NCI-H510A (cell line): ENCODE measurements around the gene RAB28.

Experiments used
- DNase-seq: peaks from one replicate; lab custom pipeline; 2025; lab: John Stamatoyannopoulos, UW

RAB28 gene

DNA sequence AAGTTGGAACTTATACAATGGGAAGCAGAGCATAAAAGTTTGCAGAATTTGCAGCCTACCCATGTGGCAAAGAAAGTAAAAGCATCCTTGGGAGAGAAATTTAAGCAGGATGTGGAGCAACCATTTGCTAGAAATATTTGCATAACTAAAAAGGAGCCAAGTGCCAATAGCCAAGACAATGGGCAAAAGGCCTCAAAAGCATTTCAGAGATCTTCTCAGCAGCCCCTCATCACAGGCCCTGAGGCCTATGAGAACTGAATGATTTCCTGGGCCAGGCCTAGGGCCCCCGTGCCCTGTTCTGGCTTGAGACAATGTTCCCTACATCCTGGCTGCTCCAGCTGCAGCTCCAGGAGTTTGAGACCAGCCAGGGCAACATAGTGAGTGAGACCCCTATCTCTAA, 25.3 kb upstream of the RAB28 start:
- DNase-seq, result no peak

DNA sequence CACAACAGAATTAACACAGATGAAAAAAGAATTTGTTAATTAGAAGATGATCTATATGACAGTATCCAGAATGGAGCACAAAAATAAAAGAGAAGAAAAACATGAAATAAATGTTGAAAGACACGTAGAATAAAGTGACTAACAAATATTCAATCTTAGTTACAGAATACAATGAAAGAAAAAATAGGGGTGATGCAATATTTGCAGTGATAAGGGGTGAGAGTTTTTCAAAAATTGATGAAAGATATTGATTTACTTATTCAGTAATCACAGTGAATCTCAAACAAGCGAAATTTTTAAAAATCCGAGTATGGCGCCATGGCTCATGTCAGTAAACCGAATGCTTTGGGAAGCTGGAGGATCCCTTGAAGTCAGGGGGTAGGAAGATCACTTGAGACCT, 20.2 kb upstream of the RAB28 start:
- no peak for DNase-seq

DNA sequence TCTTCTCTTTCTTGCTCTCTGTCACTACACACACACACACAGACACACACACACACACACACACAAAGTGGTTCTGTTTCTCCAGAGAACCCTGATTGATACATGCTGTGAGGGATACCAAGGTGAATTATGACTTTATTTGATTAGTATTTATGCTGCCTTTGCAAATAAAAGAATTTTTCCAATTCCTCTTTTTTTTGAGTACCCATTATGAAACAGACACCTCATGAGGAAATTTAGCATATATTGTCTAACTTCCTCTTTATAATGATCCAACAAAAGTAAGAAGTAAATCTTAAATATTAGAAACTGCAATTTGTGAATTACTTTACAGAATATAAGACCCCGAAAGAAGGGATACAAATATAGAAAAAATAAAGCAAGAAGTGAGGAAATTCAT, 14.3 kb upstream of the RAB28 start:
- no peak for DNase-seq

DNA sequence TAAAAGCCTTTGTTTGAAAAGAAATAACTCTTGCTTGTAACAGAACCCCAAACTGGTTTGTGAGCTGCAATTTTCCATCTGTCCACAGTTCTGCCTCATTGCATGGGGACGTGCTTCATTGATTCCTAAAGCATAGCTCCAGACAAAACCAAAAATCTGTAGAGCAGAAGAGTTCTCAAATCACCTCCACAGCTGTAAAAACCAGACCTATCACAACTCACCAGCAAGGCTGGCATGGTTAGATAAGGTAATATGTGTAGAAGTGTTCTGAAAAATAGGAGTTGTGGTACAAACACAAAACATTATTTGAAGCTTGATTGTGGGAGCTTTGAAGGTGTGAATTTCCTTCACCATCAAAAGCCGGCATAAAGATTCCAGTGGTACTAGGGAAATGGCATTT, 12.5 kb upstream of the RAB28 start:
- no peak for DNase-seq

DNA sequence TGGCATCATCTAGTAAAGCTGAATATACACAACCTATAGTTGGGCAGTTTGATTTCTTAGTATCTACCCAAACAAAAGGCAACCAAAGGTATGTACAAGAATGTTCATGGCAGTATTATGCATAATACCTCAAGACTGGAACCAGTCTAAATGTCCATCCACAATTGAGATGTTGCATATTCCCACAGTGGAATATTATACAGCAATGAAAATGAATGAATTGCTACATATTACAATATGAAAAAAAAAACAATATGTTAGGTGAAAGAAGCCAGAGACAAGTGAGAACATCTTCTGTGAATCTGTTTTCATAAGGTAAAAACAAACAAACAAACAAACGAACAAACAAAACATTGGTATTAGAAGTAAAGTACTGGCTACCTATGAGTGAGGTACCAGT, 11.6 kb upstream of the RAB28 start:
- DNase-seq, result no peak

DNA sequence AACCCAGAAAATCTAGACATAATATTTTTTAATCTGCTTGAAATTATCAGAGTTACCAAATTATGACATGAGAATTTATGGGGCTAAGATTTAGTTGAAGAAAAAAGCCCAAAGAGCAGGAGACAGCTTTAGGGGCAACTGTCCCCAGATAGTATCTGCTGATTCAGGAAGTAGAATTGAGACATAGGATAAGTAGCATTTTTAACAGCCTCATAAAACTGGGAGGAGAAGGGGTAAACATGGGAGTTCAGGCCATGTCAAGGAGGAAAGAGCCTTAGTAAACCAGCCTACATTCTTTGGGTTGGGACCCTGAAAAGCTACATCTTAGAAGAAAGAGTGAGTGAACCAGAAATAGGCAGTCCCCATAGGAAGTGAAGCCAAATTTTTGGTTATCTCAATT, 9.7 kb upstream of the RAB28 start:
- DNase-seq, result no peak

DNA sequence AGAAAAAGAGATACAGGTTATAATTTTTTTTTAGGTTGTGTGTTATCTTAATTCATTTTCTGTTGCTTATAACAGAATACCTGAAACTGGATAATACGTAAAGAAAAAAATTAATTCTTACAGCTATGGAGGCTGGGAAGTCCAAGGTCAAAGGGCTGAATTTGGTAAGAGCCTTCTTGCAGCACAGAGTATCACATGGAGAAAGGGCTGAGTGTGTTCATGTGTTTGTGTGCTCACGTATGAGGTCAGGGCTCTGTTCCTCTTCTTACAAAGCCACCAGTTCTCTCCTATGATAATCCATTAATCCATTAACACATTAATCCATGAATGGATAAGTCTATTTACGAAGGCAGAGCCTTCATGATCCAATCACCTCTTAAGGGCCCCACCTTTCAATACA, 8.6 kb upstream of the RAB28 start:
- no peak for DNase-seq

DNA sequence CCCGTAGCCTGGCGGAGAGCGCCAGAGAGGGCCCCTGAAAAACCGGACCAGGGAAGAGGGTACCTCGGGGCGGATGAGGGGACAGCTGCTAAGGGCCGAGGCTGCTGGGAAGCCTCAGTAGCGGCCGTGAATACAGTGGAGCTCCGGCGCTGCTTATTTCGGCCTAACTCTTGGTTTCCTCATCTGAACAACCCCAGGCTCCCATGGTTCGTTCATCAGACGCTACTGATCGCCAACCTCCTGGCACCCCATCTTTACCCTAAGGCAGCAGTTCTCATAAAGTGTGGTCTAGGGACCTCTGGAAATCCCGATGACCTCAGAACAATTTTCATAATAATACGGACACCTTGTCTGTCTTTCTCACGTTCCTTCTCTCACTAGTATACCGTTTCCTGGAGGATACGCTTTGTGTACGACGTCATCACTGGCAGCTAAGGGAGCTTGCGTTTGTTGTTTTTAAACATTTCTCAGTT, 645 bp upstream of the RAB28 start:
- DNase-seq, result no peak

DNA sequence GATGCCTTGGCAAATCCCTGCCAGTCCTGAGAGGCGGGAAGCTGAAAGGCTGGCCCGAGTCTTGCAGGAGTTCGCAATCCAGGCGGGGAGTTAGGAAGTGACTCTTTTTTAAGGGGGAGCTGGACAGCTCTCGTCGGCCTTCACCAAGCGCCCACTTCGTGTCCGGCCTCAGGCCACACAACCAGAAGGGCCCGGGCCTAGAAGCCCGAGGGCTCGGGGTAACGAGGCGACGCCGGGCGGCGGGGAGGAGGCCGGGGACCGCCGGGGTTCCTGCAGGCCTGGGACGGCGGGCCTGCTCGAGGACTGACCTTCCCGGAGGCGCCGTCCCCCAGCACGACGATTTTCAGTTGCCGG, 395 bp downstream of the RAB28 start:
- DNase-seq, result peak; percentile 4

DNA sequence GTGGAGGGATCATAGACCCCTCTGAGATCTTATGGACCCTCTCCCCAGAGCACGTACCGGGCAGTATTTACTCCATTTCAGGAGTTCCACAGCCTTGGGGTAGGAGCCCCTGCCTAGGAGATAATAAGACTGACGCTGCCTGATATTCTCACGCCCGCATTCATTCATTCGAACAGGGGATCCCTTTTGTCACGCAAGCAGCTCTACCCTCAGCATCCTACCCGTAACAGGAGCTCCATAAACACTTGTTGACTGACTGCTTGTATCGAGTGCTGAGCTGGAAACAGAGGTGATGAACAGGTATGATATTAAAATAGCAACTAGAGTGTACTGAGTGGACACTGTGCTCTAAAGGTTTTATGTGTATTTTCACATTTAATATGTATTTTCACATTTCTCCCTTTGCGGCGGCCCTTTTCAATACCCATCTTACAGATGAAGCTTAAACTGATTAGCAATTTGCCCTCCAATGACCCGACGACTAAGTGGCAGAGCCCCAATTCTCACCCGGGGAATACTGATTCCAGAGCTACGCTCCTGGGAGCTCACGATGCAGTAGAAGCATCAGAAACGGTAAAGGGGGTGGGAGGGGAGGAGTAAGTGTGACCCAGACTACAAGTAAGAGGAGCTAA, 888 bp downstream of the RAB28 start:
- no peak for DNase-seq

DNA sequence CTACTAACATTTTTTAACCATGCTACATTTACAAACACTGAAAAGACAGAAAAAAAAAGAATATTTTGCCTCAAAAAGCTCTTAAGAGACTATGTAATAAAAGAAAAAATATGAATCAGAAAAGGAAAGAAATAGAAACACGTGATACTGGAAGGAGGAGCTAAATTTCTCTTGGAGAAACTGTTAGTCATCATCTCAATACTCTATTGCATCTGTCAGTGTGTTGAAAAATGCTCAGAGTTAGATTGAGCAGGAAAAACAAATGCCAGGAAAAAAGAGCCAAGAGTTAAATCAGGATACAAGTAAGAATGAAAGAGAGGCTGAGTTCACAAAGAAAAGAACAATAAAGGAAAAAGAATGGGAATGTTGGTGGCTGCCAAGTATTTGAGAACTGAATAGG, 2.6 kb downstream of the RAB28 start:
- DNase-seq, result no peak

DNA sequence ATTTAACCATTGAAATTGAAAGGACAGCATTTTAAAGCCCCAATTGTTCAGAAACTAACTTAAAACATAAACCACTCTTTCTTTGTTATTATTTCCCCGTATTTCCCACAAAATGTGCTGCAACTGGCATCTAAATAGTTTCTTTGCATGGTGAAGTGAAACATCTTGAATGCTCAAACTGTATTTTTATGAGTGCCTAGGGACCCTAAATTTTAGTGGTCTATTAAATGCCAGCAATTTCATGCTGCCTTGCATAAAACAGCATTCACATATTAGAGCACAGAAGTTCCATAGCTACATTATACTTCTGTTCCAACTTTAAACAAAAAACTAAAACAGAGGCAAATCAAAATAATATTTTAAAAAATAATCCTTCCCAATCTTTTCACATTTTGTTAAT, 5.4 kb downstream of the RAB28 start:
- no peak for DNase-seq

DNA sequence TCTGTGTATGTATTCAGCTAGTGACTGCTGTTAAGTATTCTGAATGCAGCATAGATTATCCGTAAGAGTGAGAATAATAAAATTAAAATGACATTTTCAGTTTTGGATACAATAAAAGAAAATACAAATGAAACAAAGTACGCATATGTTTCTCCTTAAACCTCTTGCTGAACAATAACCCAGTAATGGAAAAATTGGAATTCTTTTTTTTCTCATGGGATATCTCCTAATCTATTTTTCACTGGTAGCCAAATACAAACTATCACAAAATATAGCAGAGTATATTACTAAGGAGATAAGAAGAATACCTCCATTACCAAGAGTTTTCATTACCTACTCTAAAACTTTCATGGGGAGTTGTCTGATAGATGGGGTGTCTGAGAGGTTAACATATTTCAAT, 6.0 kb downstream of the RAB28 start:
- DNase-seq, result no peak

DNA sequence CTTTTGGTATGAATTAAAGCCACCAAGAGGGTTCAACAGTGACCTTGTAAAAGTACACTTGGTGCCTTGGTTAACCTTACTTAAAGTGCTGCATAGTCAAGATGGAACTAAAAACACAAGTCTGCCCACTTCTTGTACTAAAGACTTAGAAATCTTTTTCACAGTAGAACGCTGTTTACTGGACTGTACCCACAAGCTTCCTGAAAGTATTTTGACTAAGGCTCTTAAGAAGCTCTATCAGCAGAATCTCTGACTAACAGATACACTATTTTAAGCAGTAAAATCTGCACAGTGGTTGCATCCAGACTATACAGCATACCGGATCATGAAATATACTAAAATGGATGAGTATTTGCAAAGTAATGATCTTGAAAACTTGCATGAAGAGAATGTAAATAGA, 7.2 kb downstream of the RAB28 start:
- no peak for DNase-seq

DNA sequence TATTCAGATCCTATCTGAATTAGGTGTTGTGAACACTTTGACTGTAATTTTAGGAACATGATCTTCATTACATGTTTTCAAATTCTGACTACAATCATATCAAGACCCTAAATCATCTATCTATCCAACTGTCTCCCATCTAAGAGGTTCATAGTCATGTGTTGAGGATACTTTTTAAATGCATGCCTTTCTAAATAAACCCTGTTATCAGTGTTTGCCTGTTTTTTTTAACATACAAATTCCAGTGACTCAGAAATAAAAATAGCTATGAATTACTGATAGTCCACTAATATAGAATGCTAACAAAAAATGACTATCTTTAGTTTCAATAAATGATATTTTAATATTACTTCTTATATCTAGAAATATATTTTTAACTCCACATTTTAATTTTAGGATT, 8.0 kb downstream of the RAB28 start:
- DNase-seq, result no peak

DNA sequence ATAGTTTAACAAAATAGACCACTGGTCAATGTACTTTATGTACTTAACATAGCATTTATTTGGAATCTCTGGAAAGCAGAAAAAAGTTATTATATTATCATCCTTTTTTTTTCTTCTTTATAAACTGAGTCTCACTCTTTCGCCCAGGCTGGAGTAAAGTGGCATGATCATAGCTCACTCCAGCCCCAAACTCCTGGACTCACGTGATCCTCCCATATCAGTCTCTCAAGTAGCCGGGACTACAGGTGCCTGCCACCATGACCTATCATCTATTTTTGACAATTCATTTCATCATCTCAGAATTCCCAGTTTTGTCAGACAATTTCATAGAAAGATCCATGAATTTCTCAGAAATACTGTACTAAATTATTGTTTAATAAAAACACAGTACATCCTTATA, 12.7 kb downstream of the RAB28 start:
- no peak for DNase-seq

DNA sequence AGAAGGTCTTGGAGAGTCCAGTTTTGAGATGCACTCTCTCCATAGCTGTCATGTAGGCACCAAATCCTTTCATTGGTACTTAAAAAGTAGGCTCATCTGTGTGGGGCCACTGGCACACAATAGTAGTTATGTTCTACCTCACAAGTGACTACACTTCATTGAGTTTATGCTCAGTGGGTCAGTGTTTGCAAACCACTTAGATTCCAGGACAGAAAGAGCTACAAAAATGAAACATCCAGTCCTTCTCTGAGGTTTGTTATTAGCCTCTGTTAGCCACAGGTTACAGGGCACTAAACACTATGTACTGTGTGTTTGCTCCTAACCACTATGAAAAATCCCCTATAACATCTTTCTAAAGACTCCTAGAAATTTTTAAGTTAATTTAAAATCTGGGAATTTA, 13.8 kb downstream of the RAB28 start:
- DNase-seq, result no peak

DNA sequence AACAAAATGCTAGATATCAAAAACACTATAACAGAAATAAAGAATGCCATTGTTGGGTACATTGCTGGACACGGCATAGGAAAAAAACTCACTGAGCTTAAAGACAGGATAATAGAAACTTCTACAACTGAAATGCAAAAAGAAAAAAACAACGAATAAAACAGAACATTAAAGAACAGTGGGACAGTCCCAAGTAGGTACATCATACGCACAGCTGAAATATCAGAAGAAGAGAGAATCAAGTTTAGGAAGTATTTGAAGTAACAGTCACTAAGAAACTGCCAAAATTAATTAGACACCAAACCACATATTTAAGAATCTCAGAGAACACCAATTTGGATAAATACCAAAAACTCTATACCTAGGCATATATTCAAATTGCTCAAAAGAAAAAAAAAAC, 19.2 kb downstream of the RAB28 start:
- no peak for DNase-seq

DNA sequence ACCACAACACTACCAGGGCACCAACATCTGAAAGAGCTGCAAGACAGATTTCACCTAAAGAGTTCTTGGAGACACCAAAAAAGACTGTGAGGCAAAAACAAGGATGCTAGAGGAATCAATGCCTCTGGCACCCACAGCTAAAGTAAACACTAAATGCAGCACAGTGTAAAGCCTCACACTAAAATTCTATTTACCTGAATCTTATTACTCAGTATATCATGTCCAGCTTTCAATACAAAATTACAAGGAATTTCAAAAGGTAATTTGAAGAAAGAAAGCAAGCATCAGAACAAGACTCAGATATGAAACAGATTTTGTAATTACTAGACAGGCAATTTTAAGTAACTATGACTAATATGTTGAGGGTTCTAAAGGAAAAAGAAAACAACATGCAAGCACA, 19.6 kb downstream of the RAB28 start:
- DNase-seq, result no peak

DNA sequence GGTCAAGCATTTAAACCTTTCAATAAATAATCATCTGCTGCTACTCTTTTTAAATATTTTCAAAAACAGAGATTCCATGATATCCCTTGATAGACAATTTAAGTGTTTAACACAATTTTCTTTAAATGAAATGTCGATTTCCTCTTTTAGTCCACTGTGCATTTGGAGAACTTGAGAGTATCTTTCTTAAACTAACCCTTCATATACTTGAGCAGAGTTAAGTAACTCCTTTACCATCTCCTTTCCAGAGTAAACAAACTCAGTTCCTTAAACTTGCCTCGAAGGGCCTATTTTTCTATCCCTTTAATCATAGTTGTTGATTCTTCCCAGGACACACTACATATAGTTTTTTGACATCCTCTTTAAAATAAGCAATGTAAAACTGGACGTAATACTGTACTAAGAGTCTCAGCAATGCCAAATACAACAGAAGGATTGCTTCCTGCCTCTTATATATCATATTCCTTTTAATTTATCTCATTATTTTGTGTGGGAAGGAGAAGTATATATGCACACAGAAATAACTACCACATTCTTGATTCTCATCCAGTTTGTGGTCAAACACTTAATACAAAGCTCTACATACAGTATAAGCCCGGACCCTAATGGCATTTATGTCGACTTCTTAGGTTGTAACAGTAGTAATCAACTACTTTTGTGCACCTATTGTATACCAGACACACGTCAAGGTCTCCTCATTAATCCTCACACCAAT, 22.8 kb downstream of the RAB28 start:
- no peak for DNase-seq

DNA sequence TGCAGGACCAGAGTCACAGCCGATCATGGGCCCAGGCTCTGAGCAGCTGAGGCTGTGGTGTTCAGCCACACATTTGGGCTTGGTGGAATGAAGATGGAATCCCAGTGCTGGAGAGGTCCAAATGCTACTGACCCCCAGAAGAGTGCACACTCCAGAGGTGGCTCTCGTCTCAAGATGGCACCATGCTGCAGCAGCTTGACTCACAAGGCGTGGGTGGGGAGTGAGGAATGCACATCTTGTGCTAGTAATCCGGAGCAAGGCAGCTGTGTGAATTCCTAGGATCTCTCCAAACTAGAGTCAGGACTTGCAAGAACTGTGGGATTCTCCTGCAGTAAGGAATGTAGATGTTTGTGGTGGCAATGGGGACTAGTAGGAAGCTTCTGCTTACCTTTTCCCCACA, 28.7 kb downstream of the RAB28 start:
- no peak for DNase-seq

DNA sequence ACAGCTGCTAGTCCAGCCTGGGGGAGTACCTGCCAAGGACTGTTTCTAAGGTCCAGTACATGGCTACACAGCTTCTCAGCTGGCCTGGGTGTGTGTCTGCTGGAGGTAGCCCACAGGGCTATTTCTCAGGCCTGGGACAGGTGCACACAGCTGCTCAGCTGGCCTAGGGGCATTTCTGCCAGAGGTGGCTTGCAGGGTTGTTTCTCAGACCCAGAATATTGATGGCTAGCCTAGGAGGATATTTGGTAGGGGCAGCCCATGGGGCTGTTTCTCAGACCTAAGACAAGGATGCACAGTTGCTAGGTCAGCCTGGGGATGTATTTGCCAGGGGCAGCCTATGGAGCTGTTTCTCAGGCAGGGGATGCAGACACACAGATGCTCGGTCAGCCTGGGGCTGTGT, 29.4 kb downstream of the RAB28 start:
- no peak for DNase-seq

DNA sequence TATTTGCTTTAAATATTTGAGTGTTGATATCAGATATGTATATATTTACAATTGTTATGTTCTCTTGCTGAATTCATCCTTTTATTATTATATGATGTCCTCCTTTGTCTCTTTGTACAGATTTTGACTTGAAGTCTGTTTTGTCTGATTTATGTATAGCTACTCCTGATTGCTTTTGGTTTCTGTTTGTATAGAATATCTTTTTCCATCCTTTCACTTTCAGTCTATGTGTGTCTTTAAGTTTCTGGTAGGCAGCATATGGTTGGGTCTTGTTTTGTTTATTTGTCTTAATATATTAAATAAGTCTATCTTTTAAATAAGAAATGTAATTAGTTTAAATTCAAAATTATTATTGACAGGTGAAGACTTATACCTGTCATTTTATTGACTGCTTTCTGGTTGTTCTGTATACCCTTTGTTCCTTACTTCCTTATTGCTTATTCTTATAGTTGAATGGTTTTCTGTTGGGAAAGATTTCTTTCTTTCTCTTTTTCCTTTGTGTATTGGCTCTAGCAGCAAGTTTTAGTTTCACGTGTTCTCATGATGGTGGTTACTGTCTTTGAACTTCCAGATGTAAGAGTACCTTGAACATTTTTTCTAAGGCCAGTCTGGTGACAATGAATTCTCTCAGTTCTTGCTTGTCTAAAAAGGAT, 31.1 kb downstream of the RAB28 start:
- DNase-seq, result no peak

DNA sequence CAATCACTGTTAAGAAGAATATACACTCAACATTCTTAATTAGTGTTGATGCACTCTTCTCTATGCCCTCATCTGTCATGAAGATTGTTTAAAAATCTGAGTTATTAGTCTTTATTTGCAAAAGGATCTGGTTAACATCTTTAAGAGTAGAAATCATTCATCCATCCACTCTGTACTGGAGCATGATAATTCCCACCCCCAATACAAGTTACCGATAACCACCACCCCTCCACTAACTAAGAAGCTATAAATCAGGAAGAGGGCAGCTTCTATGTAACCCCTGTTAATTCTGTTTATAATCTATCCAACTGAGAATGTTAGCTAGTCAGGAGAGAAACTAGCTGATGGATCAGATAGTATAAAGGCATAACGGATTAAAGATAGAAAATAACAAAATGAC, 34.5 kb downstream of the RAB28 start:
- no peak for DNase-seq
